NCI-H1105 (cell line): Measurements from ENCODE around the gene LRRIQ3.

ENCODE experiments used
- DNase-seq: peaks from one replicate; lab custom pipeline; 2025; lab: John Stamatoyannopoulos, UW

Gene LRRIQ3

GRCh38 chr1:74107394-74107793, 90.6 kb downstream of the LRRIQ3 start:
- DNase-seq: no peak

- no peak for DNase-seq
Measured at GRCh38 chr1:74091371-74091770, 106.6 kb downstream of the LRRIQ3 start.

GRCh38 chr1:74083128-74083527, 114.8 kb downstream of the LRRIQ3 start:
- no peak for DNase-seq

DNA sequence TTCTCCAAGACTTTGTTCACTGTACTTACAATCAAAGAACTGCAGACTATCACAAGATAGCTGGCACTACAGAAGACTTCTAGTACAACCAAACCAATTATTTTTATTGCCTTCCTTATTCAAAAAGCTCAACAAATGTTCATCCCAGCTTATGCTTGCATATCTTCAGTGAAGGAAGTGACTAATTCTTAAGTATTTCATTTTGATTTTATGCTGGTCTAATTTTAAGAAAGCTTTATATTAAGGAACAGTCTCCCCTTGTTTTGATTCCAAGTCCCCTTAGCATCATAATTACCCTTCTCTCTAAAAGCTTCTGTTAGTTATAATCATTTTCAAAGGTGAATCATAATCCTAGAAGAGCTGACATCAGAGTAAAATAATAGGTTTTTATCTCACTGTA, 132.9 kb downstream of the LRRIQ3 start:
- no peak for DNase-seq

DNA sequence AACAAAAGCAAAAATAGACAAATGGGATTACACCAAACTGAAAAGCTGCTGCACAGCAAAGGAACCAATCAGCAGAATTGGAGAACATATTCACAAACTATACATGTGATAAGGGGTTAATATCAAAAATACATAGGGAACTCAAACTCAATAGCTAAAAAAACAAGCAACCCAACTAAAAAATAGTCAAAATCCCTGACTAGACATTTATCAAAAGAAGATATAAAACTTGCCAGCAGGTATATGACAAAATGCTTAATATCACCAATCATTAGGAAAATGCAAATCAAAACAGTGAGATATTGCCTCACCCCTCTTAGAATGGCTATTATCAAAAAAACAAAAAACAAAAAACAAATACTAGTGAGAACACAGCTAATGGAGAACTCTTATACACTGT, 140.3 kb downstream of the LRRIQ3 start:
- DNase-seq: no peak

GRCh38 chr1:74053407-74053806, 144.6 kb downstream of the LRRIQ3 start:
- no peak for DNase-seq

GRCh38 chr1:74050386-74050785, 147.6 kb downstream of the LRRIQ3 start:
- DNase-seq: no peak

GRCh38 chr1:74038042-74038441, 159.9 kb downstream of the LRRIQ3 start:
- DNase-seq: no peak

DNA sequence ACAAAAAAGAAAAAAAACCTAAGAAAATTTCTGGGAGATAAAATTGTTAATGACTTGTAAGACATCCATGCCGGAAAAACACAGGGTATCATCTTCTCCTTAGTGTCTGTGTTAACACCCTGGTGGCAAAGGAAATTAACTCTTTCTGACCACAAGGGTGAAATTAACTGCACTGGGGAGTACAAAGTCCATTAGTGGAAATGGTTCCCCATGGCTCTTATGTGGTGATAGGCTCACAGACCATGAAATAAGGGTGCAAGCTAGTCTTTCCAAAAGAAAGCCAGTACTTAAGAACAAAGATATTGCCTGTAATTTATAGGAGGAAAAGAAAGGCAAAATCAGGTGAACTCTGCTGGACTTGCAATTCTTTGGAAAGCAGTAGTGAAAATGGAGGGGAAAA, 185.4 kb downstream of the LRRIQ3 start:
- no peak for DNase-seq

- no peak for DNase-seq
Measured at GRCh38 chr1:74011736-74012135, 186.2 kb downstream of the LRRIQ3 start.

DNA sequence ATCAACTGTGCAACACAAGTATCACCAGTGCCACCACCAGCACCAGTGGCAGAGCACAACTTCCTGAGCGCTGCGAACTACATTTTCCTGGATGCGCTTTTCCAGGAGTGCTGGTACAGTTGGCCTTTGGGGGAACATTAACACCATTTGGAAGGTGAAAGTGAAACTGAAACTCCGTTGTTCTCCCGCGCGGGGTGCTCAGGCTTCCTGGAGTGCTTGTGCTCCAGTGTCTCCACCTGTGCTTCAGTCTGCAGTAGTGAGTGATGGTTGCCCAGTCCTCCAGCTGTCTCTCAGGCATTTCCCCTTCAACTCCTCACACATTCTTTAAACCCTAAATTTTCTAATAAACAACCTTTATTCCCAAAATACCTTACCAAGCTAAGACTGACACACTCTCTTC, 187.8 kb downstream of the LRRIQ3 start:
- no peak for DNase-seq

DNA sequence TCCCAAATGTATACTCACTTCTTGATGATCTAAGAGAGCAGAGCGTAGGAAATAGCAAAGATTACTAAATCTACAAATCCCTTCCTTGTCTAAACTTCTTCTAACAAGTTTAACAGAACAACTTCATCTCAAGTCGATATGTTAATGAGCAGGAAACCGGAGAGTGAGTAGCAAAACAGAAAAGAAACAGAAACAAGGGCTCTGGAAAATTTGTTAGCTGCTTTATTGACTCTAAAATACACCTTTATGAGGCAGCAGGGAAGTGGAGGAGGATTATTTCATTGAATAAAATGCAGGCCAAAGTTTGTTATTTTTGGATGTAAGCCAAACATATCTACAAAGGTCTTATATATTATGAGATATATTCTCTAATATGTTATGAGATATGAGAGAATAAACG, 192.4 kb downstream of the LRRIQ3 start:
- DNase-seq: no peak

- no peak for DNase-seq
Measured at GRCh38 chr1:74003806-74004205, 194.2 kb downstream of the LRRIQ3 start.

DNA sequence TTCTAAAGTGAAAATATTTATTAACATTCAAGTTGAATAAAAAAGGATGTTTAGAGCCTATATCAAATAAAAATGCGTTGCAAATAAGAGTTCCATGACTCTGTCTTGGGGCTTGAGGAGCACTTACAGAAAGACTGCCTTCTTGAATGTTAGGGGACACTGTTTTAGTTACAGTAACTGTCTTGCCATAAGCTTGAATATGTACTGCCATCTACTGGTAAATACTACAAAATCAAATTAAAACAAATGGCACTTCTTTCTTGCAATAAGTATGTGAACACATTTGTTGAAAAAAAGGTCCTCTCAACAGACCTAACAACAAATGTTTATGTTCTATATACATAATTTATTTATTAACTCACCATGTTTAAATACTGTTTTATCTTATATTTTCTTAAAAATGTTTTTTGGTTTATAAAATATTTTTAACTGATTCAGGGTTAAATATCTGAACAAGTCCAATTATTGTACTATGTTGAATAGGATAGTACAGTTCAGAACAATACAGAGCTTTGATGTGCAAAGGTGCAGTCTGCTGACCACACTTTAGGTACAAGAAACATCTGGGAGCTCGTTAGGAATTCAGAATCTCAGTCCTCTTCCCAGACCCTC, 199.5 kb downstream of the LRRIQ3 start:
- DNase-seq: peak; percentile 23

GRCh38 chr1:73980324-73981040, 217.5 kb downstream of the LRRIQ3 start:
- no peak for DNase-seq

GRCh38 chr1:73979684-73980083, 218.3 kb downstream of the LRRIQ3 start:
- no peak for DNase-seq

- DNase-seq: no peak
Measured at GRCh38 chr1:73978964-73979363, 219.0 kb downstream of the LRRIQ3 start.
